HUDEP-2 (cell line): Measurements from ENCODE around the gene RAB22A.

ENCODE experiments used
- DNase-seq, 76 experiments: peaks; one replicate each; lab custom pipeline; 2025; ENCODE audit not compliant: unreplicated experiment in 76 of 76; lab: John Stamatoyannopoulos, UW

RAB22A gene

DNA sequence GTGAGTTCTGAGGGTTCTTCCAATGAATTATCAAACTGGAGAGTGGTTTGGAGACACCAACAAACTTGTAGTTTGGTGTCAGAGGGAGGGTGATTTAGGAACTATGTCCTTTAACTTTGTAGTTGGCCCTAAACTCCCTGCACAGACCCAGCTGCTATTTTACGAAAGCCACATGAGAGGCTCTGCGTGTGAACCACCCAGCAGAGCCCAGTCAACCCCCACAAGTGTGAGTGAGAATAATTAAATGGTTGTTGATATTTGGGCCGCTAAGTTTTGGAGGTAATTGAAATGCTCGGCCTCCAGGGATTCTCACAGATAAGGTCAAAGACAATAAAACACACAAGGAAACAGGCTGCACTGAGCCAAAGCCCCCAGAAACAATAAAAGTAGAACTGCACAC lies 72.6 kb downstream of the RAB22A start:
- no peak for DNase-seq

DNA sequence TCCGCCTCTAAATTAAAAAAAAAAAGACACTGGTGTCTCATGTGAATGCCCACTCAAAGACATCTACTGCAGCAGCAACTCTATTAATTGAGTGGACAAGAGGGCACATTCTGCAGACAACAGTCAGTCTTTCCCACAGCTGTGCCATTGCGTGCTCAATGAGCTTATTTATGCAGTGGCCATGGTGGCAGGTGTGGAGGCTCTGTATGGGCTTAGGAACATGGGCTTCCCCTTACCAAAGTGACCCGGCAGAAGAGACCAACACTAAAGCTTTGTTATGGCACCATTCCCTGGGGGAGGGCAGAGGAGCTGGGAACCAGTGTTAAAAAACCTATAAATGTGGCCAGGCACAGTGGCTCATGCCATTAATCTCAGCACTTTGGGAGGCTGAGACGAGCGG lies 75.3 kb downstream of the RAB22A start:
- DNase-seq: no peak

DNA sequence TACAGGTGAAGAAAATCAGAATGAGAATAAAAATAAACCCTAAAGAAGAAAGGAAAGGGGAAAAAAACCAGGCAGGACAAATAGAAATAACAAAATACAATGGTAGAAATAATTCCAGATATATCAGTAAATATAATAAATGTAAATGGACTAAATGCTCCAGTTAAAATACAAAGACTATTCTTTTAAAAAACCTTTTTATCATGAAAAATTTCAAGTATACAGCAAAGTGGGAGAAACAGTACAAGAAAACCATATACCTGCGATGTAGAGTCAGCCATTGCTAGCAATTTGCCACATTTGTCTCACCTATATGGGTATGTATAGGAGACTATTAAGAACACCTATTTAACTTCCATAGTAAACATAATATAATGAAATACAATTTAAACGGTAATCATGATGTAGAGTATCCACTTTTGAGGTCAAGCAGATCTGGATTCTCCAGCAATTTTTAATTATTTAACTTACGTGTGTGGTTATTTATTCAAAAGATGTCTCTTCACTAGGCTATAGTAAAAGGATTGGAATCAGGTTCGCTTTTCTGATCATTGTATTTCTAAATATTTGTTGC lies 78.6 kb downstream of the RAB22A start:
- no peak for DNase-seq

DNA sequence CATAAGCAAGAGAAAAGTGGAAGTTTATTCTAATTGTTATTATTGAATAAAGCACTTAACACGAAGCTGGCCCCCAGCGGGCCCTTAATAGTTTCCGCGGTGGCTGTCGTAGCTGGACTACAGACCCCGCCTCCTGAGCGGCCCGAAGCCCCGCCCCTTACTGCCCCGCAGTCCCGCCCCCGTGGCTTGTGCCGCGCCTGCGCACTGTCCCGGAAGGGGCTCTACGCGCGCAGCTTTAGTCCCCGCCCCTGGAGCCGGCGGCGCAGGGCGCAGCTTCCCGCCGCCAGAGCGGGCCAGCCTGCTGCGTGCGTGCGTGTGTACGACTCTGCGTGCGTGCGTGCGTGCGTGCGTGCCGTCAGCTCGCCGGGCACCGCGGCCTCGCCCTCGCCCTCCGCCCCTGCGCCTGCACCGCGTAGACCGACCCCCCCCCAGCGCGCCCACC lies 79.4 kb downstream of the RAB22A start, which contains the start of gene VAPB:
Gene VAPB (plus strand): TSS at position 348 of the 442 bp plus-strand sequence. CDS start 231 bp downstream, outside the sequence.
- peak in 74 of 76 experiments; percentile 46 to 96 (median 91) for DNase-seq

DNA sequence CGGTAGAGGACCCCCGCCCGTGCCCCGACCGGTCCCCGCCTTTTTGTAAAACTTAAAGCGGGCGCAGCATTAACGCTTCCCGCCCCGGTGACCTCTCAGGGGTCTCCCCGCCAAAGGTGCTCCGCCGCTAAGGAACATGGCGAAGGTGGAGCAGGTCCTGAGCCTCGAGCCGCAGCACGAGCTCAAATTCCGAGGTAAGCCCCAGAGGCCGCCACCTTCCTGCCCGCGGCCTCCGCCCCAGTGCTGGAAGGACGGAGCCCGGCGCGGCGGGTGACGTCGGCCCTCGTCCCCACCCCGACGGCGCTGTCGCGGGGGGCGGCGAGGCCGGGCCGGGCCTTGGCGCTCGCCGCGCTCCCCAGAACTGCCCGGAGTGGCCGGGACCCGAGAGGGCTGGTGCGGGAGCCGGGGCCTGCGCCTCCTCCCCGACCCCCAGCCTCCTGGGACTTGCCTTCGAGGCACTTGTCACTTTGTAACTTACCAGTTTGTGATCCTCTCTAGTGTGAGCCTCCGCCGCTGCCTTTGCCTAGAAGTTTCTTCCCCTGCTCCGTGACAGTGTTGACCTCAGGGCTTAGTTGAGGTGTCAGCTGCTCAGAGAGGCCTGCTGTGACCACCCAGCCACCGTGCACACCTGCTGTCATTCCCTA lies 79.9 kb downstream of the RAB22A start:
- DNase-seq: peak in 23 of 76 experiments; percentile 8 to 69 (median 37)

DNA sequence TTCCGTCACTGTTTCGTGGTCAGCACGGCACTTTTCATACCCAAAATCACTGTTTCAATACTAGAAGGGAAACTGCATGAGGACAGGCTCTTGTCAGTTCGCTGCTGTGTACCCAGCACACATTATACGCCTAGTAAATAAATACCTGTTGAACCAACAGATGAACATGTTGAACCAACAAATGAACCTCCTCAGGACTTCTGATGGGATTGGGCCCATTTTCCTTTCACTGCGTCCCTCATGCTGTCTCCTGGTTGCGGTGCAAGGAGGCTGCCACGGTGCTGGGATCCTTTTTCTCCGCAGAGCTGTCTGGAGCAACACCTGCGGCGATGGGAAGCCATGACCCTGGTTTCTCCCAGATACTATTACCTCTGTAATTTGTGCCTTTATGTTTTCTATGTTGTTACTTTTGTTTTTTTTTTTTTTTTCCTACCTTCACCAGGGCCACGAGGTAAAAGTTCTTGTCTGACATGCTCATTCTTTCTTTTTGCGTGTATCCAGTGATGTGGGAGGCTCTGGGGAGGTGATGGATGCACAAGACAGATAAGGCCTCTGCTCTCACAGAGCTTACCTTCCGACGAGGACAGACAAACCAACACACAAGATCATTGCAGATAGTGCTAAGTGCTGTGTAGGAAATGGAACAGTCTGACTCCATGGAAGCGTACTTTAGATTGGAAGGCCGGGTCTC lies 80.6 kb downstream of the RAB22A start:
- peak in 68 of 76 experiments; percentile 4 to 81 (median 44) for DNase-seq

DNA sequence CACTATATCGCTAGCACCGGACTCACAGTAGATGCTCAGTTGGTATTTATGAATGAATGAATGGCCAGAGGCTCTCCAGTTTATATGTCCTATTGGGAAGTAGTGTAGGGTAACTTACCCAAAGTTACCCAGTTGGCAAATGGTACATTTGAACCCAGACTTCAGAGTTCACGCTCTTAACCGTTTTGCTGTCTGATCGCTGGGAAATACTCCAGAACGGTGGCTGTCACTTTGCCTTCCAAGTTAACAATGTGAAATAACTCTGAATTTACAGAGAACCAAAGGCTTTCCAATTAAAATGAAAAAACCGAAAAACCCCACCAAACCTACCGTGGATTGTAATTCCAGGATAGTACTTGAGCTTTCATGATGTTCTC lies 81.1 kb downstream of the RAB22A start:
- no peak for DNase-seq

DNA sequence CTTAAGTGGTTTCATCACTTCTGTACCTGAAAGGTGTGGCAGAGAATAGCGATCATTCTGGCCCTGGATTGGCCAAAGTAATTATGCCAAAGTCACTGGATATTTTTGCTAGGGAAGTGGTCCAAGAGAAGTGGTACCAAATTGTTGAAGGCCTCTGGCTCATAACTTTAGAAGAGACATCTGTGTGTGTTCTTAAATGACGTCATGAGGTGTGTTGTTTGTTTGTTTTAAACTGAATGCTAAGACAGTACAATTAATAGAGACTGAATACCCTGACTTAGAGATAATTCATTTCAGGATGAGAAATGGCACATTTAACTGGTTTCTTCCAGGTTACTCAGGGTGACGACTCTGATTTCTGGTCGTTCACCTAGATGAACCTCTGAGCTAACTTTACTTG lies 82.8 kb downstream of the RAB22A start:
- no peak for DNase-seq

DNA sequence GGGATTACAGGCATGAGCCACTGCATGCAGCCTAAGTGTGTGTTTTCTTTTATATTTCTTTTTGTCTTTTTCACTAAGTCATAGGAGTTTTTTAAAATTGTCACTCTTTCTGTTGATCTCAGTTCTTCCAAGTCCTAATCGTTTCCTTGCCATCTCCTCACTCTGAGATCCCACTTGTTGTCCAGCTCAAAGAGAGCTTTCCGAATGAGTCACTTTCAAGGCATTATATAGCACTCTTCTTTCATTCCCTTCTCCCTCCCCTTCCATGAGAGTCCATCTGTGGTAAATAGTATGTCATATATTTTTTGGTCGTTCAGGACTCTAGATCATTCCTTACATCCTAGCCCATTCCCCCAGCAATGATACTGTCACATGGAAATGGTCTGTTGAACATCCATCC lies 83.8 kb downstream of the RAB22A start:
- no peak for DNase-seq

DNA sequence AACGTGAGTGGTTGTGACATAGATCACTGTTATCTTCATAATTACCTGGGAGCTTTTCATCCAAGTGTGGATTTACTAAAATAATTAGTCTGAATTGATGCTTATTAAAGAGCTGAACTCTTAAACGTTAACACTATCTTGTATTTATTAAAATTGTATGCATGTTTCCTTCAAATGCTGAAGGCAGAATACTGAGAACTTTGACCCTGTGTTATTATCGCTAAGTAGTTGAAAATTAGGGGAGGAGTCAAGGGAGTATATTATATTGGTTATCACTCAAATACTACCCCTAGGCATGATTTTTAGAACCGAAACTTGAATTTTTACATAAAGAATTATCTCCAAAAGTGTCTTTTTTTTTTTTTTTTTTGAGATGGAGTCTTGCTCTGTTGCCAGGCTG lies 85.3 kb downstream of the RAB22A start:
- DNase-seq: no peak

DNA sequence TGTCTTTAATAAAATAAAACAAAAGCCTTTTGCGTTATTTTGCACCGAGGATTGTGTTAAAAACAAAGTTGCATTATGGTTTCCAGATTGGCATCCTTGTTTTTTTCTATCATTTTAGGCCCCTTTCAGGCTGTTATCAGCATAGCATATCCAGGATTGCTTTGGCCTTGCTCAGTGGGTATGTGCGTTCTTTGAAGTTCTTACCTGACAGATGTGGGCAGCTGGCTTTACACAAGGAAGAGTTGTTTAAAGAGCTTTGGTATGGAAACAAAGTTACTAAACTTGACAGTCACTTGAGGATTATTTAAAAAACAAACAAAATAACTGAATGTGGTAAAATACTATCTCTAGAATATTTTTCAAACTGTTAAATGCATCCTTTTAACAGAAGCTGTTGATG lies 86.1 kb downstream of the RAB22A start:
- no peak for DNase-seq

DNA sequence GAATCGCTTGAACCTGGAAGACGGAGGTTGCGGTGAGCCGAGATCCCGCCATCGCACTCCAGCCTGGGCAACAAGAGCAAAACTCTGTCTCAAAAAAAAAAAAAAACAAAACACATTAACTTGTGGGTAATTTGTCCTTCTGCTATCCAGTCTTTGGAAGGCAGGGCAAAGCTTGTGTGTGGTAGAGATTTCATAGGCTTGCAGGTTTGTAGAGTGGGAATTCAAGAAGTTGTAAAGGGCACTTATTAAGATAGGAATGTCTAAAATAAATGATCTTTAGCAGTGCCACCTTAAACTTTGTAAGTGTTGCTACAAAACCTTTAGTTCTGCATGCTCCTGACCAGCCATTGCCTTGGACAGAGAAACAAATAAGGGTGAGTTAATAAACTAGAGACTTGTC lies 87.9 kb downstream of the RAB22A start:
- DNase-seq: no peak

DNA sequence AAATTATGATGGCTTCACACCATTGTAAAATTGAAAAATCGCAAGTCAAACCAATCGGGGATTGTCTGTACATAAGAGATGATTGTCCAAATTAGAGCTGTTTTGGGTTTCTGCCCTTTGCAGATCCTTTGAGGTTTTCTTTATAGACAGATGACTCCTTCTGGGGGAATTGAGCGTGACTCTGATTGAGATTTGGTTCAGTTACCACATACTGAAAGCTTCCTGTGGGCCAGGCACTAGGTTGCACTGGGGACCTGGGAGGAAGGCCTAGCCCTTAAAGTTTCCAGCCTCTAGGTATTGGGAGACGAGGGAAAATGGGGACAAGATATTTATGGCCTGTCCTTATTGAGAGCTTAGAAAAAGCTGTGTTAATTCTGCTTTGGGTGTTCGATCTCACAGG lies 88.7 kb downstream of the RAB22A start:
- DNase-seq: no peak

DNA sequence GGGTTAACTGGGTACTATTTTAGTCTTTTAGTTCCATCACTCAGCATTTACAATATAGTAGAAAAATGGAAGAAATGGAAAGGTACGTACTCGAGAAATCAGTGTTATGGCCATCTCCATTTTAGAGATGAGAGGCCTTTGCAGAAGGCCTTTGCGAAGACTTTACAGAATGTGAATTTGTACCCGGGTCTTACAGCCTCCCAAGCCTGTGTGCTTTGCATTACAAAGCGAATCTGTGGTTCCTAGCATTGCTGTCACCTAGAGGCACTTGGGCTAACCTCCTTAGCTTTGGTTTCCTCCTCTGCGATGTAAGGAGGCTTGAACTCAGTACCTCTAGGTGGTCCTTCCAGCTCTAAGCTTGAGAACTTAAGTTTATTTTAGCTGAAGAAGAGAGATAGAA lies 90.4 kb downstream of the RAB22A start:
- no peak for DNase-seq

DNA sequence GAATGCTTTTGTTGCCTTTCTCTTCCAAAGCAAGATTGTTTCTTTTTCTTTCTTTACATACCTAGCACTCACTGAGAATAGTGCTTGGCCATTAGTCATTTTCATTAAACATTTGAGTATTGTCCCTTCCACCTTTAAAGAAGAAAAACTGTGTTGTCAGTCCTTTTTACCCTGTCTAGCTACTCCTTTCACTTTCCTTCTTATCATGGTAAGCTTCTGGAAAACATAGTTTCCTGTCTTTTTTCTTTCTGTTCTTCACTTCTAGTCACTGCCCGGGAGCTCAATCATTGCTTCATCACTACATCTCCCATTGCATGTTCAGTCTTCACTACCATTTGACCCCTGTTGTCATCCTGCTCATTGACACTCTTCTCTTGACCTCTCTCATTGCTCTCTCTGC lies 91.6 kb downstream of the RAB22A start:
- DNase-seq: no peak

DNA sequence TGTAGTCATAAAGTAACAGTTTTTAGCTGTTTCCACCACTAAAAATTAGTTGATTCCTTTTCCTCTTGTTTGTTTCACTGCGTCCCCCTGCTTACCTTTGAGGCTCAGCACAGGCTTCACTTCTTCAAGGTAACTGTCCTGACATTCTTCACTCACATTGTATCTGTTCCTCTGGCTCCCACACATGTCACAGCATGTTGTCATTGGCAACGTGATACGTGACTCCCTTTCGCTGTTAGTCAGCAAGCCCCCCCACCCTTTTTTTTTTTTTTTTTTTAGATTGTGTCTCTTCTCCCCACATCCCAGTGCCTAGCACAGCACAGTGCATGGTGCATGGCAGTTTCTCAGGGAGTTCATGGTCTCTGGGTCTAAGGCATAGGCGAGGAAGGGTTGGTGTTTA lies 92.8 kb downstream of the RAB22A start:
- DNase-seq: no peak

DNA sequence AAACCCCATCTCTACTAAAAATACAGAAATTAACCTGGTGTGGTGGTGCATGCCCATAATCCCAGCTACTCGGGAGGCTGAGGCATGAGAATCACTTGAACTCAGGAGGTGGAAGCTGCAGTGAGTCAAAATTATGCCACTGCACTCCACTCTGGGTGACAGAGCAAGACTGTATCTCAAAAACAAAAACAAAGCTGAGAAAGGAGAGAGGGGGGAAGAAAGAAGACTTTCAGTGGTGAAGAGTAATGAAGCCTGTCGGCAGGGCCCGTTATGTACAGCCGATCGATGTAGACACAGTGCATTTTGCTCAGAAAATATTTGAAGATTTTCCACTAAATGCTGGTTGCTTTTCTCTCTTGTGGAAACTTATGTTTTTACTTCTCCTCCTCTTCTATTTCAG lies 93.3 kb downstream of the RAB22A start:
- DNase-seq: no peak

DNA sequence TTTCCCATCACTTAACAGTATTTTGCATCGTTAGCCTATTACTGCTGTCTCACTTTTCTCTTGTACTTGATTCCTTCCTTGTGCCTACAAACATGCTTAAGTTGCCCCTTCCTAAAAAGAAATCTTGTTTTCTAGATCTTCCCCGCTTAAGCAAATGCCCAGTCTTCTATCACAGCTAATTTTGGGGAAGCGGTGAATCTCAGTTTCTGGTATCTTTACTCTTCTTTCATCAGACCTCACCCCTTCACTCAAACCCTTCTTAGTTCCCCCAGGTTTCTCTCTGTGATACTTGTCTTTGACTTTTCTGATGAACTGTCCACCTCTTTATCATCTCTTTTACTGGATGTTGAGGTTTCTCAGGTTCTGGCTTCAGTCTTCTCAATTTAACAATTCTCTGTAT lies 93.8 kb downstream of the RAB22A start:
- no peak for DNase-seq

DNA sequence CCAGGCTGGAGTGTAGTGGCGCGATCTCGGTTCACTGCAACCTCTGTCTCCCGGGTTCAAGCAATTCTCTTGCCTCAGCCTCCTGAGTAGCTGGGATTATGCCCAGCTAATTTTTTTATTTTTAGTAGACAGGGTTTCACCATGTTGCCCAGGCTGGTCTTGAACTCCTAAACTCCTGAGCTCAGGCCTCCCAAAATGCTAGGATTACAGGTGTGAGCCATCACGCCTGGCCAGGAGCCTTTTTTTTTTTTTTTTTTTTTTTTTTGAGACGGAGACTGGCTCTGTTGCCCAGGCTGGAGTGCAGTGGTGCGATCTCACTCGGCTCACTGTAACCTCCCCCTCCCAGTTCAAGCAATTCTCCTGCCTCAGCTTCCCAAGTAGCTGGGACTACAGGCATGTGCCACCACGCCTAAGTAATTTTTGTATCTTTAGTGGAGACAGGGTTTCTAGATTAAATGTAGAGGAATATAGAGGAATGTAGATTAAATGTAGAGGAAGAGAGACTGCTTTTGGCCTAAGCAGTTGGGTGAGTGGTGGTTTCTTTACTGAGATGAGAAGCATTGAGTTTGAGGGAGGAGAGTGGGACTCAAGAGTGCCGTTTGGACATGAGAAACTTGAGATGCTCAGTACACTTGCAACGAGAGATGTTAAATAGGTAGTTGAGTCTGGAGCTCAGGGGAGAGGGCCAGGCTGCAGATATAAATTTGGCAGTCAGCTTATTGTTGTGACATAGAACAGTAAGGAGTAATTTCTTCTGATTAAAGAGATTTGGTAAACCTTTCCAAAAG lies 96.2 kb downstream of the RAB22A start:
- no peak for DNase-seq

DNA sequence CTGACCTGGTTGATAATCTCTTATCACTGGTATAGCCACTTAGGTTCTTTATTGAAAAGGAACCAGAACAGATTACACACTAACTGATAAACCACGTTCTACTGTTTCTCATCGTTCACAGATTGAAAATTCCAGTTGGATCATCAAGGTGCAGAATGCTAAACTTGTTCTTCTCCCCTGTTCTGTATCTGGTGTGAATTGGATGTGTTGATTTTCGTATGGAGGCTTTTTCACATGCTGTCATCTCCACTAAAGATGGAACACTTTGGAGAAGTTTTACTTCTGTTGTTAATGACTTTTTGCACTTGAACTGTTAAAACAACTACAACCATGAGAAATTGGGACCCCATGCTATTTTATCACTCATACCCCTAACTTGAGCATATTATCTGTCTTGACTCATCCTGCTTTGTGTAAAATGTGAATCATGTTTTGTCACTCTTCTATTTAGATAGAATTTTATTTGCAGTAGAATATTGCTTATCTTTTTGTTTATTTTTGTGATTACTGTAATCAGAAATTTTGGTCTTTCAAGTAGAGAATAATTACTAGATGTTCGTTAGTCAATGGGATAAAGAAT lies 97.0 kb downstream of the RAB22A start:
- no peak for DNase-seq
